GM12878 (cell line): ENCODE results near the gene FAHD1. TPM values are rescaled to one million over a fixed set of nuclear protein-coding genes. Genes with fewer than 3 reads are reported as not detected.

Experiments used
- polyA plus RNA-seq, 11 experiments: library from polyadenylated mRNA; depleted of rRNA in 4 of 11; unstranded in 6 of 11; stranded (reverse) in 5 of 11; fragments of >200 nt; fragmentation: Nextera tagmentation in 4 of 11; fragmentation: Illumina TruSeq in 1 of 11; extraction: Ambion mirVana in 4 of 11; extraction: Trizol in 1 of 11; gene quantifications; 1 replicate in 1 of 11; 2 replicates in 10 of 11; pipeline versions ENCODE4 v1.2.1 to v1.2.3, GENCODE V29; 2011 to 2016; ENCODE audit warnings: inconsistent platforms in 2 of 11, missing spikeins in 2 of 11, low read depth in 1 of 11
- total RNA-seq, 4 experiments: library from RNA; depleted of rRNA in 3 of 4; stranded (reverse); fragments of >200 nt in 3 of 4; fragmentation: Illumina TruSeq in 1 of 4; extraction: Trizol in 1 of 4; gene quantifications; 2 replicates each; pipeline versions ENCODE4 v1.2.1 to v1.2.3, GENCODE V29; 2013 to 2021

The FAHD1 gene
- total and polyA plus RNA-seq, 10 of the 15 experiments (the other 5 are each of a cell fraction or from before 2014, with no cell fraction given), result 4.3 to 43.0 (median 18.8) TPM

Other genes starting within 250 kb of the FAHD1 start
Only the 7 nearest of the 27 such genes appear.
- gene EME2, start 54.4 kb upstream of the FAHD1 start, total RNA-seq (2014; rRNA removed), result 6.2 and 9.5 TPM in 2 replicates
- gene EME2, start 54.4 kb upstream of the FAHD1 start, total RNA-seq (2014; rRNA removed; fragmentation: Illumina TruSeq; extraction: Trizol), result 1.4 and 2.1 TPM in 2 replicates
- 15.8 and 16.9 TPM in 2 replicates for gene EME2, start 54.4 kb upstream of the FAHD1 start, total RNA-seq (2021)
- gene EME2, start 54.4 kb upstream of the FAHD1 start, polyA plus RNA-seq (2011; rRNA removed), result 2.8 and 4.7 TPM in 2 replicates
- gene EME2, start 54.4 kb upstream of the FAHD1 start, polyA plus RNA-seq (2014; fragmentation: Illumina TruSeq; extraction: Trizol), result 0.79 and 2.1 TPM in 2 replicates
- under 1 TPM; 0.29 to 0.80 TPM for gene EME2, start 54.4 kb upstream of the FAHD1 start, polyA plus RNA-seq (2014; fragmentation: Nextera tagmentation; extraction: Ambion mirVana)
- gene EME2, start 54.4 kb upstream of the FAHD1 start, polyA plus RNA-seq (2014; rRNA removed), result 13.3 and 16.2 TPM in 2 replicates
- 1 to 10 TPM; 3.4 to 4.7 TPM for gene EME2, start 54.4 kb upstream of the FAHD1 start, polyA plus RNA-seq (2016; fragmentation: Nextera tagmentation; extraction: Ambion mirVana)
- 144 and 185 TPM in 2 replicates for gene MRPS34, start 54.1 kb upstream of the FAHD1 start, total RNA-seq (2014; rRNA removed)
- gene MRPS34, start 54.1 kb upstream of the FAHD1 start, total RNA-seq (2014; rRNA removed; fragmentation: Illumina TruSeq; extraction: Trizol), result 92.3 and 109 TPM in 2 replicates
- gene MRPS34, start 54.1 kb upstream of the FAHD1 start, total RNA-seq (2021), result 184 and 190 TPM in 2 replicates
- 62.8 and 99.3 TPM in 2 replicates for gene MRPS34, start 54.1 kb upstream of the FAHD1 start, polyA plus RNA-seq (2011; rRNA removed)
- gene MRPS34, start 54.1 kb upstream of the FAHD1 start, polyA plus RNA-seq (2014; fragmentation: Illumina TruSeq; extraction: Trizol), result 18.2 and 56.0 TPM in 2 replicates
- 10 to 100 TPM in 1 of 2 experiments, 1 to 10 TPM in 1; 3.6 to 17.9 TPM for gene MRPS34, start 54.1 kb upstream of the FAHD1 start, polyA plus RNA-seq (2014; fragmentation: Nextera tagmentation; extraction: Ambion mirVana)
- 189 and 209 TPM in 2 replicates for gene MRPS34, start 54.1 kb upstream of the FAHD1 start, polyA plus RNA-seq (2014; rRNA removed)
- 100 to 1,000 TPM; 265 to 285 TPM for gene MRPS34, start 54.1 kb upstream of the FAHD1 start, polyA plus RNA-seq (2016; fragmentation: Nextera tagmentation; extraction: Ambion mirVana)
- 22.2 and 26.2 TPM in 2 replicates for gene SPSB3, start 44.6 kb upstream of the FAHD1 start, total RNA-seq (2014; rRNA removed)
- 4.4 and 5.5 TPM in 2 replicates for gene SPSB3, start 44.6 kb upstream of the FAHD1 start, total RNA-seq (2014; rRNA removed; fragmentation: Illumina TruSeq; extraction: Trizol)
- 18.3 and 18.5 TPM in 2 replicates for gene SPSB3, start 44.6 kb upstream of the FAHD1 start, total RNA-seq (2021)
- 4.7 and 9.7 TPM in 2 replicates for gene SPSB3, start 44.6 kb upstream of the FAHD1 start, polyA plus RNA-seq (2011; rRNA removed)
- 0.97 and 2.8 TPM in 2 replicates for gene SPSB3, start 44.6 kb upstream of the FAHD1 start, polyA plus RNA-seq (2014; fragmentation: Illumina TruSeq; extraction: Trizol)
- gene SPSB3, start 44.6 kb upstream of the FAHD1 start, polyA plus RNA-seq (2014; fragmentation: Nextera tagmentation; extraction: Ambion mirVana), result 1 to 10 TPM in 1 of 2 experiments, under 1 TPM in 1; 0.31 to 1.5 TPM
- gene SPSB3, start 44.6 kb upstream of the FAHD1 start, polyA plus RNA-seq (2014; rRNA removed), result 26.9 and 32.4 TPM in 2 replicates
- 10 to 100 TPM; 25.3 to 26.1 TPM for gene SPSB3, start 44.6 kb upstream of the FAHD1 start, polyA plus RNA-seq (2016; fragmentation: Nextera tagmentation; extraction: Ambion mirVana)
- gene NUBP2, start 44.2 kb upstream of the FAHD1 start, total RNA-seq (2014; rRNA removed), result 88.8 and 106 TPM in 2 replicates
- gene NUBP2, start 44.2 kb upstream of the FAHD1 start, total RNA-seq (2014; rRNA removed; fragmentation: Illumina TruSeq; extraction: Trizol), result 11.0 and 13.5 TPM in 2 replicates
- gene NUBP2, start 44.2 kb upstream of the FAHD1 start, total RNA-seq (2021), result 73.2 and 79.8 TPM in 2 replicates
- 8.2 and 23.6 TPM in 2 replicates for gene NUBP2, start 44.2 kb upstream of the FAHD1 start, polyA plus RNA-seq (2011; rRNA removed)
- 0.73 and 6.5 TPM in 2 replicates for gene NUBP2, start 44.2 kb upstream of the FAHD1 start, polyA plus RNA-seq (2014; fragmentation: Illumina TruSeq; extraction: Trizol)
- gene NUBP2, start 44.2 kb upstream of the FAHD1 start, polyA plus RNA-seq (2014; fragmentation: Nextera tagmentation; extraction: Ambion mirVana), result 1 to 10 TPM; 1.9 to 5.9 TPM
- gene NUBP2, start 44.2 kb upstream of the FAHD1 start, polyA plus RNA-seq (2014; rRNA removed), result 80.5 and 94.5 TPM in 2 replicates
- gene NUBP2, start 44.2 kb upstream of the FAHD1 start, polyA plus RNA-seq (2016; fragmentation: Nextera tagmentation; extraction: Ambion mirVana), result 100 to 1,000 TPM; 115 to 129 TPM
- gene IGFALS, start 33.5 kb upstream of the FAHD1 start, total RNA-seq (2014; rRNA removed), result 0.11 TPM in 1 of 2 replicates, not detected in the other
- not detected in 2 replicates for gene IGFALS, start 33.5 kb upstream of the FAHD1 start, total RNA-seq (2014; rRNA removed; fragmentation: Illumina TruSeq; extraction: Trizol)
- not detected in 2 replicates for gene IGFALS, start 33.5 kb upstream of the FAHD1 start, total RNA-seq (2021)
- gene IGFALS, start 33.5 kb upstream of the FAHD1 start, polyA plus RNA-seq (2011; rRNA removed), result not detected in 2 replicates
- not detected in 2 replicates for gene IGFALS, start 33.5 kb upstream of the FAHD1 start, polyA plus RNA-seq (2014; fragmentation: Illumina TruSeq; extraction: Trizol)
- not detected for gene IGFALS, start 33.5 kb upstream of the FAHD1 start, polyA plus RNA-seq (2014; fragmentation: Nextera tagmentation; extraction: Ambion mirVana)
- 0.04 TPM in 1 of 2 replicates, not detected in the other for gene IGFALS, start 33.5 kb upstream of the FAHD1 start, polyA plus RNA-seq (2014; rRNA removed)
- not detected for gene IGFALS, start 33.5 kb upstream of the FAHD1 start, polyA plus RNA-seq (2016; fragmentation: Nextera tagmentation; extraction: Ambion mirVana)
- gene HAGH, start 381 bp upstream of the FAHD1 start, total RNA-seq (2014; rRNA removed), result 31.5 and 37.5 TPM in 2 replicates
- 18.9 and 22.6 TPM in 2 replicates for gene HAGH, start 381 bp upstream of the FAHD1 start, total RNA-seq (2014; rRNA removed; fragmentation: Illumina TruSeq; extraction: Trizol)
- gene HAGH, start 381 bp upstream of the FAHD1 start, total RNA-seq (2021), result 24.9 and 26.2 TPM in 2 replicates
- gene HAGH, start 381 bp upstream of the FAHD1 start, polyA plus RNA-seq (2011; rRNA removed), result 6.4 and 12.1 TPM in 2 replicates
- gene HAGH, start 381 bp upstream of the FAHD1 start, polyA plus RNA-seq (2014; fragmentation: Illumina TruSeq; extraction: Trizol), result 7.8 and 19.9 TPM in 2 replicates
- 1 to 10 TPM; 2.0 to 2.3 TPM for gene HAGH, start 381 bp upstream of the FAHD1 start, polyA plus RNA-seq (2014; fragmentation: Nextera tagmentation; extraction: Ambion mirVana)
- gene HAGH, start 381 bp upstream of the FAHD1 start, polyA plus RNA-seq (2014; rRNA removed), result 47.3 and 50.1 TPM in 2 replicates
- 10 to 100 TPM; 37.8 to 43.3 TPM for gene HAGH, start 381 bp upstream of the FAHD1 start, polyA plus RNA-seq (2016; fragmentation: Nextera tagmentation; extraction: Ambion mirVana)
- gene MEIOB, start 45.0 kb downstream of the FAHD1 start, total RNA-seq (2014; rRNA removed), result 0.44 TPM in 1 of 2 replicates, not detected in the other
- gene MEIOB, start 45.0 kb downstream of the FAHD1 start, total RNA-seq (2014; rRNA removed; fragmentation: Illumina TruSeq; extraction: Trizol), result 0.09 TPM in 1 of 2 replicates, not detected in the other
- 0.13 TPM in 1 of 2 replicates, not detected in the other for gene MEIOB, start 45.0 kb downstream of the FAHD1 start, total RNA-seq (2021)
- 0.12 TPM in 1 of 2 replicates, not detected in the other for gene MEIOB, start 45.0 kb downstream of the FAHD1 start, polyA plus RNA-seq (2011; rRNA removed)
- 0.04 TPM in 1 of 2 replicates, not detected in the other for gene MEIOB, start 45.0 kb downstream of the FAHD1 start, polyA plus RNA-seq (2014; fragmentation: Illumina TruSeq; extraction: Trizol)
- gene MEIOB, start 45.0 kb downstream of the FAHD1 start, polyA plus RNA-seq (2014; fragmentation: Nextera tagmentation; extraction: Ambion mirVana), result under 1 TPM; 0.04 to 0.24 TPM
- gene MEIOB, start 45.0 kb downstream of the FAHD1 start, polyA plus RNA-seq (2014; rRNA removed), result 0.26 TPM in 1 of 2 replicates, not detected in the other
- not detected for gene MEIOB, start 45.0 kb downstream of the FAHD1 start, polyA plus RNA-seq (2016; fragmentation: Nextera tagmentation; extraction: Ambion mirVana)